Liver (tissue), 9 donors: ENCODE measurements around the gene SIPA1L2. TPM values are rescaled to one million over a fixed set of nuclear protein-coding genes. Genes with fewer than 3 reads are reported as not detected.

Experiments used
- DNase-seq: peaks from one replicate; pipeline ENCODE4 v3.0.0-alpha.2; 2017; ENCODE audit warnings: low spot score
- H3K27ac ChIP-seq, 2 donors: one replicate each; pipeline ENCODE4 v1.7.0; 2013; ENCODE audit warnings: inconsistent platforms in 2 of 2, low read length in 2 of 2, control low read depth in 1 of 2, low read depth in 1 of 2, mild to moderate bottlenecking in 1 of 2
- H3K27me3 ChIP-seq, 4 donors: one replicate each; pipeline versions ENCODE4 v1.6.1 to v1.7.0; 2013; ENCODE audit warnings: low read length in 3 of 4, inconsistent platforms in 1 of 4, mild to moderate bottlenecking in 1 of 4, moderate library complexity in 1 of 4; ENCODE audit not compliant: control insufficient read depth in 4 of 4, insufficient read depth in 4 of 4
- H3K36me3 ChIP-seq, 4 donors: one replicate each; pipeline versions ENCODE4 v1.6.1 to v1.7.0; 2013; ENCODE audit warnings: low read length in 3 of 4, mild to moderate bottlenecking in 3 of 4, low read depth in 1 of 4, moderate library complexity in 1 of 4; ENCODE audit not compliant: control insufficient read depth in 4 of 4, insufficient read depth in 3 of 4
- H3K4me1 ChIP-seq, 4 donors: one replicate each; pipeline versions ENCODE4 v1.6.1 to v1.7.0; 2013; ENCODE audit warnings: low read length in 3 of 4, mild to moderate bottlenecking in 3 of 4, moderate library complexity in 1 of 4; ENCODE audit not compliant: control insufficient read depth in 4 of 4, insufficient read depth in 4 of 4
- H3K4me3 ChIP-seq, 3 donors: one replicate each; pipeline versions ENCODE4 v1.6.1 to v1.7.0; 2013; ENCODE audit warnings: low read length in 3 of 3, control low read depth in 1 of 3, low read depth in 1 of 3, mild to moderate bottlenecking in 1 of 3
- H3K9ac ChIP-seq, 2 donors: one replicate each; pipeline ENCODE4 v1.7.0; 2013; ENCODE audit warnings: low read length in 2 of 2, mild to moderate bottlenecking in 2 of 2, moderate library complexity in 2 of 2, control low read depth in 1 of 2, low read depth in 1 of 2
- H3K9me3 ChIP-seq, 4 donors: one replicate each; pipeline versions ENCODE4 v1.6.1 to v1.7.0; 2013; ENCODE audit warnings: low read length in 3 of 4; ENCODE audit not compliant: control insufficient read depth in 4 of 4
- ATF3 ChIP-seq: IDR thresholded peaks from 2 replicates; pipeline ENCODE4 v1.6.1; 2016; ENCODE audit warnings: antibody characterized with exemption
- CTCF ChIP-seq: fragments of 150-350 bp; IDR thresholded peaks from 2 replicates; pipeline ENCODE4 v1.5.1; 2017; ENCODE audit warnings: improper control_type of control experiment, low read depth, low read length; ENCODE audit not compliant: missing input control
- EGR1 ChIP-seq, 2 donors: IDR thresholded peaks; 2 replicates each; pipeline ENCODE4 v1.6.1; 2016 to 2018; ENCODE audit warnings: antibody characterized with exemption in 2 of 2, low read depth in 2 of 2
- FOXA1 ChIP-seq: IDR thresholded peaks from 2 replicates; pipeline ENCODE4 v1.6.1; 2016; ENCODE audit warnings: antibody characterized with exemption
- FOXA2 ChIP-seq: IDR thresholded peaks from 2 replicates; pipeline ENCODE4 v1.6.1; 2016; ENCODE audit warnings: antibody characterized with exemption
- GABPA ChIP-seq, 2 donors: IDR thresholded peaks in 1 of 2; conservative IDR thresholded peaks in 1 of 2; 2 replicates each; pipeline ENCODE4 v1.6.1; 2016; ENCODE audit warnings: antibody characterized with exemption in 2 of 2, mild to moderate bottlenecking in 1 of 2, moderate library complexity in 1 of 2
- HNF4G ChIP-seq: IDR thresholded peaks from 2 replicates; pipeline ENCODE4 v1.6.1; 2016; ENCODE audit warnings: antibody characterized with exemption
- JUND ChIP-seq, 2 donors: IDR thresholded peaks; 2 replicates each; pipeline ENCODE4 v1.6.1; 2016; ENCODE audit warnings: antibody characterized with exemption in 2 of 2
- MAX ChIP-seq: IDR thresholded peaks from 2 replicates; pipeline ENCODE4 v1.6.1; 2016; ENCODE audit warnings: antibody characterized with exemption
- NR2F2 ChIP-seq: IDR thresholded peaks from 2 replicates; pipeline ENCODE4 v1.6.1; 2016; ENCODE audit warnings: antibody characterized with exemption
- RAD21 ChIP-seq, 2 donors: IDR thresholded peaks; 2 replicates each; pipeline ENCODE4 v1.6.1; 2016; ENCODE audit warnings: antibody characterized with exemption in 2 of 2, mild to moderate bottlenecking in 2 of 2
- RXRA ChIP-seq, 2 donors: IDR thresholded peaks; 2 replicates each; pipeline ENCODE4 v1.6.1; 2017 to 2018; ENCODE audit warnings: antibody characterized with exemption in 2 of 2, mild to moderate bottlenecking in 1 of 2
- SP1 ChIP-seq: IDR thresholded peaks from 2 replicates; pipeline ENCODE4 v1.6.1; 2018; ENCODE audit warnings: antibody characterized with exemption, mild to moderate bottlenecking
- TAF1 ChIP-seq: conservative IDR thresholded peaks from 2 replicates; pipeline ENCODE4 v1.6.1; 2016; ENCODE audit warnings: antibody characterized with exemption, mild to moderate bottlenecking
- ZBTB33 ChIP-seq: IDR thresholded peaks from 2 replicates; pipeline ENCODE4 v1.6.1; 2016; ENCODE audit warnings: antibody characterized with exemption
- WGBS: extraction: QIAGEN DNeasy Blood & Tissue Kit; methylation state at CpG from one replicate; pipeline ENCODE4 v1.1.7; 2013; 5-methylcytosine and 5-hydroxymethylcytosine counted together
- polyA plus RNA-seq, 2 donors: library from polyadenylated mRNA; stranded (reverse) in 1 of 2; unstranded in 1 of 2; fragments of 200-250 nt in 1 of 2; fragments of >200 nt in 1 of 2; fragmentation: Nextera tagmentation in 1 of 2; extraction: Ambion mirVana in 1 of 2; gene quantifications; one replicate each; pipeline versions ENCODE4 v1.2.1 to v1.2.3, GENCODE V29; 2013 to 2015
- total RNA-seq, 2 donors: library from RNA; depleted of rRNA; stranded (reverse); fragments of >200 nt; gene quantifications; one replicate each; pipeline ENCODE4 v1.2.3, GENCODE V29; 2014
- TF ChIP-seq, protein P1 (sequence below): IDR thresholded peaks from 2 replicates; pipeline ENCODE4 v1.6.1; 2016; ENCODE audit warnings: antibody characterized with exemption, mild to moderate bottlenecking
- donor health status: healthy.
- donor health status: healthy.
- donor health status: healthy.
- donor health status: healthy.
- donor health status: healthy.

Gene SIPA1L2
- total and polyA plus RNA-seq, 4 donors = 1.9 to 18.5 (median 4.0) TPM

- TF ChIP-seq, protein P1, sequence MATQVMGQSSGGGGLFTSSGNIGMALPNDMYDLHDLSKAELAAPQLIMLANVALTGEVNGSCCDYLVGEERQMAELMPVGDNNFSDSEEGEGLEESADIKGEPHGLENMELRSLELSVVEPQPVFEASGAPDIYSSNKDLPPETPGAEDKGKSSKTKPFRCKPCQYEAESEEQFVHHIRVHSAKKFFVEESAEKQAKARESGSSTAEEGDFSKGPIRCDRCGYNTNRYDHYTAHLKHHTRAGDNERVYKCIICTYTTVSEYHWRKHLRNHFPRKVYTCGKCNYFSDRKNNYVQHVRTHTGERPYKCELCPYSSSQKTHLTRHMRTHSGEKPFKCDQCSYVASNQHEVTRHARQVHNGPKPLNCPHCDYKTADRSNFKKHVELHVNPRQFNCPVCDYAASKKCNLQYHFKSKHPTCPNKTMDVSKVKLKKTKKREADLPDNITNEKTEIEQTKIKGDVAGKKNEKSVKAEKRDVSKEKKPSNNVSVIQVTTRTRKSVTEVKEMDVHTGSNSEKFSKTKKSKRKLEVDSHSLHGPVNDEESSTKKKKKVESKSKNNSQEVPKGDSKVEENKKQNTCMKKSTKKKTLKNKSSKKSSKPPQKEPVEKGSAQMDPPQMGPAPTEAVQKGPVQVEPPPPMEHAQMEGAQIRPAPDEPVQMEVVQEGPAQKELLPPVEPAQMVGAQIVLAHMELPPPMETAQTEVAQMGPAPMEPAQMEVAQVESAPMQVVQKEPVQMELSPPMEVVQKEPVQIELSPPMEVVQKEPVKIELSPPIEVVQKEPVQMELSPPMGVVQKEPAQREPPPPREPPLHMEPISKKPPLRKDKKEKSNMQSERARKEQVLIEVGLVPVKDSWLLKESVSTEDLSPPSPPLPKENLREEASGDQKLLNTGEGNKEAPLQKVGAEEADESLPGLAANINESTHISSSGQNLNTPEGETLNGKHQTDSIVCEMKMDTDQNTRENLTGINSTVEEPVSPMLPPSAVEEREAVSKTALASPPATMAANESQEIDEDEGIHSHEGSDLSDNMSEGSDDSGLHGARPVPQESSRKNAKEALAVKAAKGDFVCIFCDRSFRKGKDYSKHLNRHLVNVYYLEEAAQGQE = no peak
- no peak for TF ChIP-seq FOXA1
- TF ChIP-seq CTCF = no peak
- TF ChIP-seq TAF1 = no peak
- no peak for TF ChIP-seq ATF3
- TF ChIP-seq NR2F2 = no peak
- no peak for TF ChIP-seq HNF4G
- no peak for TF ChIP-seq RXRA (IDR thresholded peaks at IDR 0.05)
- TF ChIP-seq SP1 = no peak
- no peak for TF ChIP-seq EGR1 (IDR thresholded peaks at IDR 0.05; ENCODE audit: low read depth in 2 of 2)
- TF ChIP-seq ZBTB33 = no peak
- TF ChIP-seq MAX = no peak
- TF ChIP-seq FOXA2 = no peak
- TF ChIP-seq RAD21 (IDR thresholded peaks at IDR 0.05) = no peak
- no peak for TF ChIP-seq JUND (IDR thresholded peaks at IDR 0.05)
- no peak for TF ChIP-seq GABPA (IDR thresholded peaks at IDR 0.05 in 1 of 2, conservative IDR thresholded peaks at IDR 0.05 in 1 of 2)
- H3K4me3 ChIP-seq = no peak overlapping the region
- H3K27me3 ChIP-seq = no peaks in the 10 kb centered on the region
- no peak for DNase-seq
- 80% methylated on average over 6 of the region's 6 CpGs for WGBS
- H3K9ac ChIP-seq = no peak overlapping the region
- no peaks in the 10 kb centered on the region for H3K4me1 ChIP-seq
- no peaks in the 10 kb centered on the region for H3K9me3 ChIP-seq
- no peak overlapping the region for H3K27ac ChIP-seq
- no peaks in the 10 kb centered on the region for H3K36me3 ChIP-seq
These were observed 29.3 kb downstream of the SIPA1L2 start for GRCh38 chr1:232600424-232601258.
